Erythroblast (primary cell): Measurements from ENCODE around the gene SF3B6.

Experiments
- GATA1 ChIP-seq: IDR thresholded peaks from 2 replicates; pipeline ENCODE4 v1.6.1; 2011; ENCODE audit warnings: low read depth, mild to moderate bottlenecking, control low read depth, low read length, moderate library complexity
- POLR2A ChIP-seq: IDR thresholded peaks from 2 replicates; pipeline ENCODE4 v1.6.1; 2011; ENCODE audit warnings: mild to moderate bottlenecking, low read length

DNA sequence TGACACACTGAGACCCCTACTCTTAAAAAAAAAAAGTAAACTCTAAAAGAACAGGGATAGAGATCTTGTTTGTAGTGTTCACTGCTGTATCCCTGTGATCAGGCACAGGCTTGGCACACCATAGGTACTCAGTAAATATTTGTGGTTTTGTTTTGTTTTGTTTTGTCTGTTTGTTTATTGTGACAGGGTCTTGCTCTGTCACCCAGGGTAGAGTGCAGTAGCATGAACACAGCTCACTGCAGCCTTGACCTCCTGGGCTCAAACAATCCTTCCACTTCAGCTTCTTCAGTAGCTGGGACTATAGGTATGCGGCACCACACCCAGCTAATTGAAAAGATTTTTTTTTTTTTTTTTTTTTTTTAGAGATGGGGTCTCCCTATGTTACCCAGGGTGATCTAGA is 23.2 kb downstream of the SF3B6 start:
- TF ChIP-seq POLR2A (no peak), GATA1 (no peak)
